K562 (cell line): Measurements from ENCODE around the gene RITA1. TPM values are rescaled to one million over a fixed set of nuclear protein-coding genes. Genes with fewer than 3 reads are reported as not detected.

ENCODE experiments used
- ATF1 ChIP-seq, 2 experiments: fragments of 450-650 bp in 1 of 2; IDR thresholded peaks; 2 replicates each; pipeline ENCODE4 v1.6.1; 2016; ENCODE audit warnings: missing compliant biosample characterization in 1 of 2, missing genetic modification characterization in 1 of 2
- BCOR ChIP-seq: fragments of 450-650 bp; IDR thresholded peaks from 2 replicates; pipeline ENCODE4 v1.6.1; 2016
- GABPB2 ChIP-seq: fragments of 250-450 bp; sonication (Bioruptor Pico); conservative IDR thresholded peaks from 2 replicates; pipeline ENCODE4 v1.5.1; 2021; ENCODE audit warnings: mild to moderate bottlenecking
- GTF3C2 ChIP-seq: IDR thresholded peaks from 3 replicates; pipeline ENCODE4 v1.6.1; 2011; ENCODE audit warnings: borderline replicate concordance, mild to moderate bottlenecking, moderate library complexity; ENCODE audit not compliant: insufficient read length; ENCODE audit errors: extremely low read depth
- HDGF ChIP-seq: fragments of 450-650 bp; IDR thresholded peaks from 2 replicates; pipeline ENCODE4 v1.6.1; 2016
- HLTF ChIP-seq: fragments of 450-650 bp; IDR thresholded peaks from 2 replicates; pipeline ENCODE4 v1.6.1; 2016
- MED1 ChIP-seq: sonication (generic); formaldehyde crosslinking; IDR thresholded peaks from 2 replicates; pipeline ENCODE4 v1.8.1; 2023; ENCODE audit warnings: missing genetic modification reagents, borderline replicate concordance
- MXD1 ChIP-seq: fragments of 250-450 bp; sonication (Bioruptor Pico); IDR thresholded peaks from 2 replicates; pipeline ENCODE4 v1.8.0; 2021; ENCODE audit warnings: borderline replicate concordance, mild to moderate bottlenecking, moderate library complexity; ENCODE audit not compliant: poor library complexity, severe bottlenecking
- NCOR1 ChIP-seq: fragments of 450-650 bp; IDR thresholded peaks from 2 replicates; pipeline ENCODE4 v1.6.1; 2016; ENCODE audit warnings: mild to moderate bottlenecking, moderate library complexity
- RBM25 ChIP-seq: fragments of 200-400 bp; formaldehyde crosslinking; IDR thresholded peaks from 2 replicates; pipeline ENCODE4 v1.6.1; 2018; ENCODE audit warnings: low read length, low read depth, moderate library complexity; ENCODE audit not compliant: severe bottlenecking
- RNF219 ChIP-seq: fragments of 250-450 bp; sonication (Bioruptor Pico); IDR thresholded peaks from 2 replicates; pipeline ENCODE4 v1.5.0; 2022; ENCODE audit warnings: mild to moderate bottlenecking
- SIX5 ChIP-seq, 2 experiments: IDR thresholded peaks; 2 replicates each; pipeline ENCODE4 v1.6.1; 2011; ENCODE audit warnings: low read length in 2 of 2, borderline replicate concordance in 1 of 2, low read depth in 1 of 2, mild to moderate bottlenecking in 1 of 2, moderate library complexity in 1 of 2; ENCODE audit not compliant: insufficient read depth in 1 of 2
- SMARCA5 ChIP-seq: fragments of 450-650 bp; IDR thresholded peaks from 2 replicates; pipeline ENCODE4 v1.6.1; 2016
- SNIP1 ChIP-seq: fragments of 450-650 bp; IDR thresholded peaks from 2 replicates; pipeline ENCODE4 v1.7.1; 2017; ENCODE audit warnings: low read depth, mild to moderate bottlenecking
- TRIM25 ChIP-seq: fragments of 450-650 bp; IDR thresholded peaks from 2 replicates; pipeline ENCODE4 v1.7.0; 2016; ENCODE audit warnings: borderline replicate concordance
- ZBTB43 ChIP-seq: sonication (generic); formaldehyde crosslinking; IDR thresholded peaks from 2 replicates; pipeline ENCODE4 v1.8.0; 2023; ENCODE audit warnings: mild to moderate bottlenecking, missing genetic modification reagents
- ZFP30 ChIP-seq: fragments of 250-450 bp; sonication (Bioruptor Pico); IDR thresholded peaks from 2 replicates; pipeline ENCODE4 v1.8.0; 2022; ENCODE audit warnings: moderate library complexity, mild to moderate bottlenecking, inconsistent platforms, borderline replicate concordance
- ZNF133 ChIP-seq: fragments of 250-450 bp; sonication (Bioruptor Pico); IDR thresholded peaks from 2 replicates; pipeline ENCODE4 v1.4.0; 2020; ENCODE audit warnings: mild to moderate bottlenecking
- ZNF589 ChIP-seq: fragments of 200-800 bp; sonication (Bioruptor generic); IDR thresholded peaks from 2 replicates; pipeline ENCODE4 v1.6.1; 2016; ENCODE audit warnings: low read depth, missing genetic modification characterization, missing compliant biosample characterization
- ZSCAN32 ChIP-seq: fragments of 450-650 bp; formaldehyde crosslinking; IDR thresholded peaks from 2 replicates; pipeline ENCODE4 v1.4.0; 2020; ENCODE audit warnings: mild to moderate bottlenecking, moderate library complexity
- polyA plus RNA-seq, 8 experiments: library from polyadenylated mRNA; depleted of rRNA in 4 of 8; stranded (reverse) in 5 of 8; unstranded in 3 of 8; fragments of >200 nt; fragmentation: Nextera tagmentation in 2 of 8; fragmentation: Illumina TruSeq in 1 of 8; extraction: Ambion mirVana in 2 of 8; extraction: Trizol in 1 of 8; gene quantifications; 2 replicates each; pipeline versions ENCODE4 v1.2.1 to v1.2.3, GENCODE V29; 2011 to 2014; ENCODE audit warnings: inconsistent platforms in 1 of 8, missing spikeins in 1 of 8
- total RNA-seq, 7 experiments: library from RNA; depleted of rRNA in 6 of 7; stranded (reverse); fragments of >200 nt in 6 of 7; fragmentation: Illumina TruSeq in 2 of 7; extraction: Trizol in 2 of 7; gene quantifications; 2 replicates each; pipeline versions ENCODE4 v1.2.1 to v1.2.3, GENCODE V29; 2011 to 2021; ENCODE audit warnings: low replicate concordance in 1 of 7

RITA1 gene
- total and polyA plus RNA-seq, 9 of the 15 experiments (the other 6 are each of a cell fraction or from before 2014, with no cell fraction given) = 2.8 to 40.4 (median 18.0) TPM

GRCh38 chr12:113228394-113229028 is 43.0 kb downstream of the RITA1 start (continued):
- TF ChIP-seq ZBTB43 (CRISPR knock-in tag) (no peak), MED1 (CRISPR knock-in tag) (no peak), SMARCA5 (peak; percentile 75; the same call in 1 of the 2 replicates), RBM25 (peak; percentile 86), HLTF (no peak), ZNF133 (CRISPR knock-in tag) (no peak), NCOR1 (no peak), ZNF589 (CRISPR knock-in tag) (no peak), SIX5 (IDR thresholded peaks at IDR 0.05; ENCODE audit: borderline replicate concordance in 1 of 2, insufficient read depth in 1 of 2, low read depth in 1 of 2, low read length in 2 of 2) (no peak), ZFP30 (no peak), BCOR (peak; percentile 91), GABPB2 (no peak), RNF219 (CRISPR knock-in tag) (no peak), SNIP1 (no peak), HDGF (0 out of 2 replicates have a peak, but pooled peaks have one; percentile 53), TRIM25 (no peak), MXD1 (CRISPR knock-in tag) (no peak), GTF3C2 (no peak), ZSCAN32 (CRISPR knock-in tag) (no peak), ATF1 (CRISPR knock-in tag; IDR thresholded peaks at IDR 0.05) (no peak), ATF1 (tag; IDR thresholded peaks at IDR 0.05) (no peak)
